GM03348 (cell line): ENCODE results near the gene CUEDC1.

Experiments
- DNase-seq: peaks from one replicate; pipeline ENCODE4 v3.0.0; 2012; ENCODE audit warnings: low spot score

CUEDC1 gene

DNA sequence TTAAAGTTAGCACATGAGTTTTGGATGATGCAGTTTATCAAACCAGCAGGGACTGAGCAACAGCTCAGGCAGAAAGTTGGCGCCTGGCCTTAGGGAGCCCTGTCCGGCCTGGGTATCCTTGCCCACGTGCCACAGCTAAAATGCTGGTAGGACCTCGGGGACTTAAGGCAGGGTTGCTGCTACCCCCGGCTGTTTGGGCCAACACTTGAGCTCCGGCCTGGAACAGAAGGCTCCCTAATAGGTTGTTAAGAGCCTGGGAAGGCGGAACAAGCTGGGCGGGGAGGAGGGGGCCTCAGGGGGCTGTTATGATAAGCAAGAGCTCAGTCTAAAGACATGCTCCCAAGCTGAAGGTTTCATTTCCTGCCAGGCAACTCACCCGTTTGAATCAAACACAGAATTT, 39.7 kb downstream of the CUEDC1 start:
- no peak for DNase-seq

DNA sequence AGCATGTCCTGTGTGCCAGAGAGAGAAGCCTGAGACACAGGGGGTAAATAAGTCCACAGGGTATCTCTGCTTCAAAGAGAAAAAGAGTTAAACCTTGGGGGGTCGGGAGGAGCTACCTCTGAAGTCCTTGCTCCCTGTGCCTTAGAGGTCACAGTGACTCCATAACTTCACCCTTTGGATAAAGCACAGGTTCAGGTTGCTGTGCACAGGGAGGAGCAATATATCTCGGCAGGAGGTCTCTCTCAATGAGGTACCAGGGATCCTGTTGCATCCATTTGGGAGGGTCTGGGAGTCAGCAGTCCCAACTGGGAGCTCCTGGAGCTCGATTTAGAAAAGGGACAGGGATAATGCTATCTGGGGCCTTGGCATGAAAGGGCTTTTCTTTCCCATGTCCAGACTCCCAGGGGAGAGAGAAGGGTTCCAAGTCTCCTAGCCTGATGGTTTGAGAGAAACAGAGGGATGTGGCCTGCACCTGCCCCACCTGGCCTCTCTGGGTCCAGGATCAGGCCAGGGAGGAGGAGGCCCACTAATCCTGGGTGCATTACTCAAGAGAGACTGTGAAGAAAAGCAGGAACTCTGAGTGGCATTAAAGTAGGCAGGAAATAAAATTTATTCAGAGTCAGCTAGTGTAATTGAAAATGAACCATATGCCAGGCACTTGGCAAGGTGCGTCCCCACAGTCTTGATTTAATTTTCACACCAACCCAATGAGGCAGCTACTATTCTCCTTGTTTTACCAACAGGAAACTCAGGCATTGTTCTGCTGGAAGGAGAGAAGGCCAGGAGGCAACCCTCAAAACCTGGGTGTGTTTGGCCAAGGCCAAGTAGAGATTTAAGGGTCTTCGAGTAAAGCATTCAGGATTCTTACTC, 40.7 kb downstream of the CUEDC1 start:
- DNase-seq: no peak

DNA sequence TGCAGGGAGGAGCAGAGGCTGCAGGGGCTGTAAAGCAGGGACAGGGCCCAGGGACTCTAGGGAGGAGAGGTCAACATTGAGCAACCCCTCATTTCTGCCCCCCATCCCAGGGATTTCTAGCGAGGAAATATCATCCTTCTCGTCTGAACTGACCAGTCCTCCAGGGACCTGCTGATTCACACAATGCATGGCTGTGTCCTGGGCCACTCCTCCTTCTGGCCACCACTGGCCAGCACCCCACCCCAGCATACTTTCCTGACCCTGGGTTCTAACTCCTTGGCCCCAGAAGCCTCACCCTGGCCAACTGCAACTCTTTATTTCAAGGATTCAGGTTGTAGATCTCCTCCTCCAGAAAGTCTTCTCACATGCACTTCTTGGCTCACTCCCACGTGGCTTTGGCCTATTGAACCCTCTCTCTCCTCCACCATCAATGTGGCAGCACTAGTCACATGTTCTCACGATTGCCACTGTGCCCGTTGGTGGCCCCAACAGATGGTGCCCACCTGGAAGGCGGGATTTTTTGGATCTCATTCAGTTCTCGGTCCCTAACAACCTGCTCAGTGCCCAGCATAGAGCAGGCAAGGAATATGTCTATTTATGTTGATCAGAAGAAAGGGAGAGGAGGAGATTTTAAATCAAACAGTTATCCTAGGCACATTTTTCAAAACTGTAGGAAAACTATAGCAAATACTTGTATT, 41.5 kb downstream of the CUEDC1 start:
- peak; percentile 28 for DNase-seq

DNA sequence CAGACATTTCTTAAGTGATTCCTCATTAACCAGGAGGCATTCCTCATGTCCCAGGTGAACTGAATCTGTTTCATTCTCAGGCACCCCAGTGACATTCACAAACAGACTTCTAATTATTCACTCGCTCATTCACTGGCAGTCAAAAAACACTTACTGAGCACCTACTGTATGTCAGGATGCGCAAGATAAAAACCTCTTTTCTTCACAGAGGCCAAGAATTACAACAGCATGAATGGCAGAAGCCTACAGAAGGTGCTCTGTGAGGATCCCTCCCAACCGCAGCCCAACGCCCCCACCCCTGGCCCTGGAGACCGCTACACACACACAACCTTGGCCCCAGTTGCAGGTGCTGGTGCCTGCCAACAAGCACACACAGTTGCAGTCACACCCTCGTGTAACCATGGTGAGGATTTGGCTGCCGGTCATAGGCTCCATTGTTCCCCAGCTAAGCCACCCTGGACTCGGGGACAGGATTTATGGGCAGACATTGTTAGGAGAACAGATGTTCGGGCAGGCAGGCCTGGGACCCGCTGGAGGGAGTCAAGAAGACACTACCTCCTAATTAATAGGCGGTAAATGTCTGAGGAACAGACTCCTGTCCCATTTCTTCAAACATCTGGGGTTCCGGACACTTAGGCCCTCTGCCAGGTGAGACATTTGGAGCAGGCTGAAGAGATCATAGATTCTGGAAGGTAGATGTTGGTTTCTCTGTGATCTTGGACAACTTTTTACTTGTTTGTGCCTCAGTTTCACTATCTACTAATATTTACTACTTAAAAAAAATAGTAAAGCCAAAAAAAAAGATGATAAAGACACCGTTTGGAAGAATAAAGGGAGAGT, 43.2 kb downstream of the CUEDC1 start:
- peak; percentile 29 for DNase-seq

DNA sequence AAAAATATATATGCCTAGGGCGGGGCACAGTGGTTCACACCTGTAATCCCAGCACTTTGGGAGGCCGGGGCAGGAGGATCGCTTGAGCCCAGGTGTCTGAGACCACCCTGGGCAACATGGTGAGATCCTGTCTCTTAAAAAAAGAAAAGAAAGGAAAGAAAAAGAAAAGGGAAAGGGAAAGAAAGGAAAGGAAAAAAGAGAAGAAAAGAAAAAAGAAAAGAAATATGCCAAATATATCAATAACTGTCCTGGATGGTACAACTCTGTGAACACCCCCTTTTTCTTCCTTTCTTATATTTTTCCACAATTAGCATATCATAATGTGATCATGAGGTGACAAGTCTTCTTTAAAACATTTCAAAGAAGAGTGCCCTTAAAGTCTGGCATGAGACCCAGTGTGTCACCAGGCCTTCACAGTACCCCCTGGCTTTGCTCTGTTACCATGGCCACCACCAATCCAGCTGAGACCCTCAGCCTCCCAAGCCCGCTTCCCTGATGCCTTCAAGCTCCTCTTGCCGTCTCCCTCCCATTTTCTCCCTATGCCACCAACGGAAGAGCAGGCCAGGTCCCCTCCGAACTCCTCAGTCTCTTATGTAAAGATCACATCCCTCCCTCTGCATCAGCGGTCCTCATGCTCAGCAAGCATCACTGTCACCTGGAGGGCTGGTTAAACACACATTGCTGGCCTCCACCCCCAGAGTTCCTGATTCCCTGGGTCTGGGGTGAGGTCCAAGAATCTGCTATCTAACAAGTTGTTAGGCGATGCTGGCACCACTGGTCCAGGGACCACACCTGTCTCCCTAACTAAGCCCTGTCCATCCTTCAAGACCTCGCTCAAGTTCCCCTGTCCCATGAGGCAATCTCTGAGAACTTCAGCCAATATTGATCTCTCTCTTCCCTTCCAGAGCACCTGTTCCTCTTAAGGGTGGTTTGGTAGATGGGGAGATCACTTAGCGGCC, 44.5 kb downstream of the CUEDC1 start:
- no peak for DNase-seq

DNA sequence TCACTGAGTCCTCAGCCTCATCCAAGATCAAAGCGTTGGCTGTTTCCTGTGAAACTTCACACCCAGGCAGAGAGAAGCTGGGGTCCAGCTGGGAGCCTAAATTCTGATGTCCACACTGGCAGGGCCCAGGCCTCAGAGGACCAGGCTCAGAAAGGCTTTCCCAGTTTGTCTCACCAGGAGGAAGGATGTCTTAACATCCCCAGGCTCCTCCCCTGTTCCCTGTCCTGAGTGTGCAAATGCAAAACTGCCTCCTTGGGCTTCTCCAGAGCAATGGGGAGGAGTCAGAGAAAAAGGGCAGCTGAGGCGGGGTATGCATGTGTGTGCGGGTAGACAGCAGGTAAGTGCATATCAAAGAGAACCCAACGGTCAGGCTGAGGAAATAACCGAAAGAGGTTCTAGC, 45.7 kb downstream of the CUEDC1 start:
- DNase-seq: no peak

DNA sequence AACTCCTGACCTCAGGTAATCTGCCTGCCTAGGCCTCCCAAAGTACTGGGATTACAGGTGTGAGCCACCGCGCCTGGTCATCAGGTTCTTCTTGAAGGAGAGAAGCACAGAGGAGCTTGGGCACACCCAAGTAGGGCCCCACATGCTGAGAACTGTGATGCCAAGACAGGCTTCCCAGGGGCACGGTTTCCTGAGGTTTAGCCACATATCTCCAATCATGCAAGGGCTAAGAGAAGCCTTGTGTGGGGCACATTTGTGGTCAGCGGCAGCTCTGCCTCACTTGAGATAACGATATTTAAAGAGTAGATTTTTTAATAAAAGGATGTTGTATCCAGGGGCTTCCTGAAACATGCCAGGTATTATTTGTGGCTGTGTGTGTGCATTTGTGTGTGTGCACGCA, 46.9 kb downstream of the CUEDC1 start:
- DNase-seq: no peak

DNA sequence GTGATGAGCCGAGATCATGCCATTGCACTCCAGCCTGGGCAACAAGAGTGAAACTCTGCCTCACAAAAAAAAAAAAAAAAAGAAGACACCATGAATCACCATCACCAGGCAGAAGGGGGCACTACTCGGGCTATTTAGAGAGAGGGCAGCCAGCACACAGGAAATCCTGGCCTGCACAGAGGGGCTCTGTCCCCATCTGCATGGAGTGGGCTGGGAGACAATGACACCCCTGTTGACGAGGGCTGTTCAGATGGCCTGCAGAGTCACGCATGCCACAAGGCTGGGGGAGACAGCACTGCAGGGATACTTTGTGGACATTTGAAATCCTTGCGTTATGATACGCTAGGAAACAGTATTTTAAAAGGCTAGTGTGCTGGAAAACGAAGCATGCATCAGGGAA, 48.3 kb downstream of the CUEDC1 start:
- no peak for DNase-seq

DNA sequence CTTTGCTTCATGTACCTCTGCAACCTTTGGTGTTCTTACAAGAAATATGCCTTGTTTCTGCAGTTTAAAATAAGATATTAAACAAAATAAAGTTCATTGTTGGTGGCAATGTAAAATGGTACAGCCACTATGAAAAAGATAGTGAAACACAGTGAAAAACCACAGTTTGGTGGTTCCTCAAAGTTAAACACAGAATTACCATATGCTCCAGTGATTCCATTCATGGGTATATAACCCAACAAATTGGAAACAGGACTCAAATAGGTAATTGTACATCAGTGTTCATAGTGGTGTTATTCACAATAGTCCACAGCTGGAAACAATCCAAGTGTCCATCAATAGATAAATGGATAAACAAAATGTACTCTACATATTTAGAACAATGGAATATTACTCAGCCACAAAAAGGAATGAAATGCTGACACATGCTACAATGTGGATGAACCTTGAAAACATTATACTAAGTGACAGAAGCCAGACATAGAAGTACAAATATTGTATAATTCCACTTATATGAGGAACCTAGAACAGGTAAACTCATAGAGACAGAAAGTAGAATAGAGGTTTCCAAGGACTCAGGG, 49.2 kb downstream of the CUEDC1 start:
- no peak for DNase-seq

DNA sequence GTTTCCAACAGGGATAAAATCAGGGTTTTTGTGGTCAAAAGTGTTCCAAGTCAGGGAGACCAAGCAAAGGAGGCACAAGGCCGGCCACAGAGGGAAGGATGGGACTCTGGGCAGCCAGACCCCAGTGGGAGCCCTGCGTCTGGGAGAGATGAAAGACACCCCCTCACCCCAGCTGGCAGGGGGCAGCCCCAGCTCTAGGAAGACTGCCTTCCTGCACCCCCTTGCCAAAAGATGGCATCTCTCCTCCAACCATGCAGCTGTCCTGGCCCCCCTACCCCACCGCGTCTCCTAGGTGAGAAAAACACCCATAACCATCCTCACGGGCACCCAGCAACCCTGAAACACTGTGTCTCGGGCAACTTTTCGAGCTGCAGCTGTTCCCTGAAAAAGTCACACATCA, 51.3 kb downstream of the CUEDC1 start:
- DNase-seq: no peak

DNA sequence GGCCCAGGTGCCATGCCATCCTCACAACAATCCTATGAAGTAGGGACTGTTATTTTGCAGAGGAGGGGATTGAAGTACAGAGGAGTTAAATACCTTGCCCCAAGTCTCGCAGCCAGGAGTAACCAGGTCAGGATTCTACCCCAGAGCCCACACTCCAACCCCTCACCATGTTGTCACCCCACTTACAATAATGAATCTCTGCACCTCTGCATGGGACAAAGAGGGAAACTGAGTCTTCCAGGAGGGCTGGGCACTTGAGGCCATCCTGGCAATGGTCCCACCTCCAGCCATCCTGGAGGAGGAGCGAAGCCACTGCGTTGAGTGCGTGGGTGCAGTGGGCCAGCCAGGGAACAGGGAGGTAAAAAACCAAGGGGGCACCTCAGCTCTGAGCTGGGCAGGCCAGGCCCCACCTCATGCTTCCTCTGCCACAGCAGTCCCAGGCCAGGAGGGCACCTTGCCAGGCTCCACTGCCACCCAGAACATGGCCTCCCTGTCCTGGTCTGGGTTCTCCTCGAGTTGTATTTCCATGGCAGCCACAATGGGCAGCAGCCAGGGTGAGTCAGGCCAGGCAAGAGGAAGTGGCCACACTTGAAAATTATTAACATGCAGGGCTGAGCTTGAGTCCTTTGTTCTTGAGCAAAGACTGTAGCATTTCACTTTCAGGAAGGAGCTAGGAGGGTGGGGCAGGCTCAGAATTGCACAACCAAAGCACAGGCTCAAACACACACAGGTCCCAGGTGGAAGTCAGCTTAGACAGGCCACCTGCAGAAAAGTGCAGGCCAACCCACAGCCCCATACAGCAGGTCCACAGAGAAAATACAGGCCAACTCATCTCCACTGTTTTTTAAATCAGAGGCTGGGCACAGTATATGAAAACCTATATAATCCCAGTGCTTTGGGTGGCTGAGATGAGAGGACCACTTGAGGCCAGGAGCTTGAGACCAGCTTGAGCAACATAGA, 52.1 kb downstream of the CUEDC1 start:
- peak; percentile 90 for DNase-seq

DNA sequence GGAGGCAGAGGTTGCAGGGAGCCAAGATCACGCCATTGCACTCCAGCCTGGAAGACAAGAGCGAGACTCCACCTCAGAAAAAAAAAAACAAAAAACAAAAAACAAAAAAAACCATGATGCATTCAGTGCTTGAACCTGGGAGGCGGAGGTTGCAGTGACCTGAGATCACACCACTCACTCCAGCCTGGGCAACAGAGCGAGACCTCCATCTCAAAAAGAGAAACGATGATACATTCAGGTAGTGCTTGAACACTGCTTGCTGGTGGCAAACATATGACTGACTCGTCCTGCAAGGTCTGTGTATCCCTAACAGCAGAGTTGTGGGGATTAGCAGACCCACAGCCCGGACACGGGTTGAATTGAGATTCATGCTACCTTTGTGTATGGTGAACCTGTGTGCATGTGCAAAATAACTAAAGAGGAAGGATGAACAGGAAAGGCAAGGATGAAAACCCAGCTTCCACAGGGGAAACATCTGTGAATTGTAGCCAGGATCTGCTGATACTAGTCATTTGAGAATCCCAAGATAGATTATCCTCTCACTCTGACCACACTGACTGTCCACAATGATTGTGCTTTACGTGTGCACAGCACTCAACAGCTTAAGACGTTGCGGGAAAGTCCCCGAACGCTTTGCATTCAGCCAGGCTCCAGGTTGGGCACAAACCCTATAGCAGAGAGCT, 53.0 kb downstream of the CUEDC1 start:
- no peak for DNase-seq

DNA sequence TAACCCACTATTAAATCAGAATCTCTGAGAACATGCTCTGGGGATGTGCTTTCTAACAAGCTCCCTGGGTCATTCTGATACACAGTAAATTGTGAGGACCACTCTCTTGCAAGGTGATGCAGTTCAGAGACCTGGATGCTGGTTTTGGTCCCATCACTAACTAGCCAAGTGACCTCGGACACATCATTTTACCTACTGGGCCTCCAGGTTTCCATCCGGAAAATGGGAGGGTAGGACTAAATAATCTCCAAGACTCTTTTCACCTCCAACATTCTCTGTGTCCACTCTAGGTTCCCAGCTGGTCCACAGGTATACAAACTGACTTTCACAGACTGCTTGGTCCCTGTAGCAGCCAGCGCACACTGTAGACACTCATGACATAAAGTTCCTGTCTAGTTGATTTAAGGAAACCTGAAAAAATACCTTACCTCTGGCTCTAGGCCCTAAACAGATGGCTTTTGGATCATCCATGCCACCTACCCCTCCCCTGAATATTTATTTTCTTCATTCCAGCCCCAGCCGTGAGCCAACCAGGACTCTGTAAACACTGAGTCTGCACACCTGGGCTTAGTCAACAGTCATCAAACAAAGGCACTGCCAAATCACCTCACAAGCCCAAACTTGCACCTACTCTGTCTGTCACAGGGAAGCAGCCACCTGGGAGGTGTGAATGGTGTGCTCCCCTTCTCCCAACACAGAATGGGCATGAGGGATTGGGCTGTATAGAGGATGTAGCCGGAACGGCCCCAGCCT, 54.0 kb downstream of the CUEDC1 start:
- DNase-seq: no peak

DNA sequence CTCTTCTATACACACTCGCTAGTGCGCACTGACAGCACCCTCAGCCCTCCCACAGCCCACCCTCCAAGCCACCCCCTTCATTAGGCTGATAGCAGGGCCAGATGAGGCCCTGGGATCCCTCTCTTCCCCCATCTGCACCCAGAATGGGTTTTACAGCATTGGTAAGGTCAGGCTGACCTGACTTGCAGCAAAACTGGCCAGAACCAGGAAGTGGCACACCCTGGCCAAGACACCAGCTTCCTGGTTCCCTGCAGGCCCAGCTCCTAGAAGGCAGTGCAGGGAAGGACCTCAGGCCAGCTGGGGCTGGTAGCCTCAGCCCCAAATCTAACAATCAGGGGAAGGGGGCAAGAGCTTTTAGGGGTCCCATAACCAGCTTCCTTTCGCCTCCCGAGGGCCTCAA, 55.4 kb downstream of the CUEDC1 start:
- DNase-seq: peak; percentile 26

DNA sequence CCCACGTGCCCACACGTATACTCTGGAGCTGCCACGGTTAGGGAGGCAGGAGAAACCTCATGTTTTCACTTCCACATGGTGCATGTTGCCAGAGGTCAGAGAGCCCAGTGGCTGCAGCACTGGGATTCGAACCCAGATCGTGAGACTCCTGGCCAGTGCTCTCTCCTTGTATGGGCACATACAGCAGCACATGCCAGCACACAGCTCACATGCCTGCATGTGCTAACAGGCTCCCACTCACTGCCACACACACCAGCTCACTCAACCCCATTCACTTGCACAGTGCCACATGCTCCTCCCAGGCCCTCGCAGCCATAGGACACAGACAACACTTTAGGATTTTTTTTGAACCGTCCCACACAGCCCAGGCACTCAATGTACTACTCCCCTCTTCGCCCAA, 55.8 kb downstream of the CUEDC1 start:
- DNase-seq: peak; percentile 29

DNA sequence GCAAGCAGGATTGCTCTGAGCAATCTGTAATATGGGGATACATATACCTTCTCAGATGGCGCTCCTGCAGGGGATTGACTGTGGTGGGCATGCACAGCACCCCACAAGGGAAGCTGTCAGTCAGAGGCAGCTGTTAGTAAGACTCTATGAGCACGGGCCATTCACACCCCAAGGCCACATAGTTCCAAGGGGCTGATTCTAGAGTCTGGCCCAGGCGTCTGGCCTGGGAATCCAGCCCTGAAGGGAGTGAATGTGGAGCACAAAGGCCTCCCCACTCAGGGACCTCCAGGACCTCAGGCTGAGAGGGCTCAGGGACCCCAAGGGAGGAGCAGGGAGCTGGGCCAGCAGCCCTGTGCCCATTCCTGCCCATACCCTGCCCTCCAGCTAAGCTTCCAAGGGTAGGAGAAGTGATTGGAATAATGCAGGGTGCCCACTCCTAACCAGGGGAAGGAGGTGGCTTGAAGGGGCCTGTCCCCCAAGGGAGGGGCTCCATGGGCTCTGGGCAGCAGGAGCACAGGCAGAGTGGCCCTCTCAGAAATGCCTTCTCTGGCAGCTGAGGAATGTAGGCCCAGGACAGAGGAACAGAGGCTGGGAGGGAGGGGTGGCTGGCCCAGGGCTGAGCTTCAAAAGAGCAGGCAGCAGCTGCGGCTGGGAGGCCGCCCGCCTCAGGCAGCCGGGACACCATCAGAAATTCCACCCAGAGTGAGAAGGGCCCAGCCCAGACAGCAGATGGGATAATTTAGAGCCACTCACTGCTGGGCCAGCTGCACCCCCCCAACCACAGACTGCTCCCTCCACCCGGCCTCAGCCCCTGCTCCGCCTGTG, 56.5 kb downstream of the CUEDC1 start:
- peak; percentile 90 for DNase-seq

DNA sequence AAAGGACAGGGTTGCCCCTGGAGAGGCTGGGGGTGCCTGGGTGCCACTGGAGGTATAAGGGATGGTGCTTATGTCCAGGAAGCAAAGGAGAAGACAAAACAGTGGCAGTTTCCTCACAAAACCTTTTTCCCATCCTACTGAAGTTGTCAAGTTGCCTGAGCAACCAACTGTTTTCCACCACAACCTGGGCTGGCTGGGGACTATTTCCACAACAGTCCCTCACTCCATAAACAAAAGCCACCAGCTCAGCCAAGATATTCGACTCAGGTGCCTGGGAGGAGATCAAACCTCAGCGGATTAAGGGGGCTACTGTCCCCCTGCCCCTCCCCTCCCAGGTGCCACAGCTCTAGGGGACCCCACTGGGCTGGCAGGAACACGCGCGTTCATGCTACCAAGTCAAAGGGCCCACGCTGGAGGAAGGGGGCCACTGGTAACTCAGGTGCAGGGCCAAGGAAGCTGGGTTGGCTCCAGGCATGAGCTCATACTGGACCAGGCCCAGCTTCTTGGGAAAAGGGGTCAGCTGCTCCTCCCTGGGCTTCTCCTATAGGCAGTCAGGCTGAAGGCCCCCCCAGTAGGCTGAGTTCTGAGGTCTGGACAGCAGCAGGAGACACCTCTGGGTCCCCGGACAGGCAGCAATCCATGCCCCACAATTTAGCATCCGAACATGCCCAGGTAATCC, 59.7 kb downstream of the CUEDC1 start:
- DNase-seq: no peak
